Measurements from ENCODE around the gene LGI1.
"Not testable (repeated sequence)": the region's sequence is repeated elsewhere in the genome, so short reads cannot be mapped to it uniquely, and the experiment has no call there.

The LGI1 gene

DNA sequence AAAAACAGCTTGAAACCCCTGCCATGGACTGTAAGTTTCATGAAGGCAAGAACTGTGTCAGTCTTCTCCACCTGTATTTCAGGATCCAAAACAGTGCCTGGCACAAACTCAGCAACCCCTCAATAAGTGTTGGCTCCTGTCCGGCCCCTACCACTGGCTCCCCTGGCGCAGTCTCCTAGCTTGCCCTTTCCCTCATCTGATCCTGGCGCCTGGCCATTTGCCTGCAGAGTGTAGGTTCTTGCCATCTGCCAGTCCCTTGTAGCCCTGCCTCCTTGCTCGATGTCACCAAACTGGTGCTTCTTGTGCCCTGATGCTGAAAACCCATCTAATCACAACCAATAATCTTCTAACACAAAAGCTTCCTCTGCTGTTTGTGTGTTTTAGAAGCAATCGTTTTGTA lies 60.4 kb downstream of the LGI1 start:
- Histone ChIP-seq H3K36me3 (ENCODE audit: control insufficient read depth in 1 of 2, insufficient read depth in 2 of 2, low read length in 2 of 2) (no peaks in the 10 kb centered on the region), H3K4me1 (ENCODE audit: control insufficient read depth in 1 of 2, insufficient read depth in 2 of 2, low read length in 2 of 2) (peaks cover 13 to 18% of the 10 kb centered on the region in 2 donors), H3K9ac (ENCODE audit: low read depth in 1 of 2, low read length in 2 of 2) (no peak overlapping the region), H3K27ac (ENCODE audit: low read depth, low read length) (no peak overlapping the region), H3K4me3 (ENCODE audit: low read depth in 1 of 2, low read length in 2 of 2) (no peak overlapping the region), H3K27me3 (ENCODE audit: control insufficient read depth in 1 of 2, insufficient read depth in 2 of 2, low read length in 2 of 2) (no peaks in the 10 kb centered on the region), H3K9me3 (ENCODE audit: control insufficient read depth in 1 of 2, low read length in 2 of 2) (peaks cover 0 to 3% of the 10 kb centered on the region in 2 donors)

DNA sequence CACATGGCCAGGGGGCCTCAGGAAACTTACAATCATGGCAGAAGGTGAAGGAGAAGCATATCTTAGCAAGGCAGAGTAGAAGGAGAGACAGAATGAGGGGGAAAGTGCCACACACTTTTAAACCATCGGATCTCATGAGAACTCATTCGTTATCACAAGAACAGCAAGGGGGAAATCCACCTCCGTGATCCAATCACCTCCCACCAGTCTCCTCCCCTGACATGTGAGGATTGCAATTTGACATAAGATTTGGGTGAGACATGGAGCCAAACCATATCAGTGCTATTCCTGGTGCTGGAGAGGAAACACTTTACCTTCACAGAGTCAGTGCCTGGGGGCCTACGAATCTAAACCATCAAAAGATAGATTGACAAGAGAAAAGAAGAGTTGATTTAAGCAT lies 61.8 kb downstream of the LGI1 start:
- Histone ChIP-seq H3K4me3 (ENCODE audit: low read depth in 1 of 2, low read length in 2 of 2) (no peak overlapping the region), H3K36me3 (ENCODE audit: control insufficient read depth in 1 of 2, insufficient read depth in 2 of 2, low read length in 2 of 2) (no peaks in the 10 kb centered on the region), H3K9me3 (ENCODE audit: control insufficient read depth in 1 of 2, low read length in 2 of 2) (peaks cover 0 to 3% of the 10 kb centered on the region in 2 donors), H3K9ac (ENCODE audit: low read depth in 1 of 2, low read length in 2 of 2) (no peak overlapping the region), H3K27ac (ENCODE audit: low read depth, low read length) (no peak overlapping the region), H3K27me3 (ENCODE audit: control insufficient read depth in 1 of 2, insufficient read depth in 2 of 2, low read length in 2 of 2) (no peaks in the 10 kb centered on the region), H3K4me1 (ENCODE audit: control insufficient read depth in 1 of 2, insufficient read depth in 2 of 2, low read length in 2 of 2) (peaks cover 7 to 9% of the 10 kb centered on the region in 2 donors)

DNA sequence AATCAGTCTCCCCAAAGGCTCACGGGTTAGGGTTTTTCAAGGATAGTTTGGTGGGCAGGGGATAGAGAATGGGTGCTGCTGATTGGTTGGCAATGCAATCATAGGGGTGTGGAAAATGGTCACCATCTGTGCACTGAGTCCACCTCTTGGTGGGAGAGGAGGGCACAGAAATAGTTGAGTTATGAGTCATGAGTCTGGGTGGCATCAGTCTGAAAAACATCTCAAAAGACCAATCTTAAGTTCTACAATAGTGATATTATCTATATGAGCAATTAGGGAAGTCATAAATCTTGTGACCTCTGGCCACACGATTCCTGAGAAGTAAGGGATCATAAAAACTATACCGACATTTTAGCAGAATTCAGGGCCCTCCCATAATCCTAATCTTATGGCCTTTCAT lies 62.7 kb downstream of the LGI1 start:
- Histone ChIP-seq H3K27ac (ENCODE audit: low read depth, low read length) (no peak overlapping the region), H3K36me3 (ENCODE audit: control insufficient read depth in 1 of 2, insufficient read depth in 2 of 2, low read length in 2 of 2) (no peaks in the 10 kb centered on the region), H3K4me3 (ENCODE audit: low read depth in 1 of 2, low read length in 2 of 2) (no peak overlapping the region), H3K9me3 (ENCODE audit: control insufficient read depth in 1 of 2, low read length in 2 of 2) (peaks cover 0 to 3% of the 10 kb centered on the region in 2 donors), H3K27me3 (ENCODE audit: control insufficient read depth in 1 of 2, insufficient read depth in 2 of 2, low read length in 2 of 2) (no peaks in the 10 kb centered on the region), H3K4me1 (ENCODE audit: control insufficient read depth in 1 of 2, insufficient read depth in 2 of 2, low read length in 2 of 2) (peaks cover 7 to 9% of the 10 kb centered on the region in 2 donors), H3K9ac (ENCODE audit: low read depth in 1 of 2, low read length in 2 of 2) (no peak overlapping the region)

DNA sequence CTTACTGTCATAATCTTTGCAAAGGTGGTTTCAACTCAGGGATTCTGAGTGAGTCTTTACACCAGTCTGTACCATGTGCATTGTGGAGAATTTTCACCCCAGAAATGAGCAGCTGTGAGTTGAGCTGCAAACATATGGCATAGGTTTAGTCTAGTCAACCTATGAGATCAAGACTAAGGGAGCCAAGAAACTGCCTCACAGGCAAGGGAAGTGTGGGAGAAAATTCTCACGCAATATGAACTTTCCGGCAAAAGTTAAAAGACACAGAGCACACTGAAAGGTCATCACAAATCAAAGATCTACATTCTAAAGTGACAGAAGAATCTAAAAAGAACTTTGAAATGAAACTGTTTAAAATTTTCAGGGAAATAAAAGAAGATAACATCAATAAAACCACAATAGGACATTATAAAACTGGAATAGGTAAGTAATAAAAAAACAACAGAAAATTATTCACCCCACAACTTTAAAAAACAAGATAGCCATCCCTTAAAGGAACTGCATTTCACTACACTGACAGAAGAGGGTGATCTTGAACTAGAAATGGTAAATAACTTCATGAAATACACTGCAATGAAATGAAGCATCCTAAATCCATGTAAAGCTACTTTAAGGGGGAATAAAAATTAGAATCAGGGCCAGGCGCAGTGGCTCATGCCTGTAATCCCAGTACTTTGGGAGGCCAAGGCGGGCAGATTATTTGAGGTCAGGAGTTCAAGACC lies 63.5 kb downstream of the LGI1 start:
- H3K9ac ChIP-seq (ENCODE audit: low read depth in 1 of 2, low read length in 2 of 2): no peak overlapping the region
- H3K4me1 ChIP-seq (ENCODE audit: control insufficient read depth in 1 of 2, insufficient read depth in 2 of 2, low read length in 2 of 2): peaks cover 5 to 7% of the 10 kb centered on the region in 2 donors
- H3K36me3 ChIP-seq (ENCODE audit: control insufficient read depth in 1 of 2, insufficient read depth in 2 of 2, low read length in 2 of 2): no peaks in the 10 kb centered on the region
- H3K27me3 ChIP-seq (ENCODE audit: control insufficient read depth in 1 of 2, insufficient read depth in 2 of 2, low read length in 2 of 2): no peaks in the 10 kb centered on the region
- H3K9me3 ChIP-seq (ENCODE audit: control insufficient read depth in 1 of 2, low read length in 2 of 2): peaks cover 0 to 3% of the 10 kb centered on the region in 2 donors
- no peak overlapping the region for H3K27ac ChIP-seq (ENCODE audit: low read depth, low read length)
- H3K4me3 ChIP-seq (ENCODE audit: low read depth in 1 of 2, low read length in 2 of 2): no peak overlapping the region

DNA sequence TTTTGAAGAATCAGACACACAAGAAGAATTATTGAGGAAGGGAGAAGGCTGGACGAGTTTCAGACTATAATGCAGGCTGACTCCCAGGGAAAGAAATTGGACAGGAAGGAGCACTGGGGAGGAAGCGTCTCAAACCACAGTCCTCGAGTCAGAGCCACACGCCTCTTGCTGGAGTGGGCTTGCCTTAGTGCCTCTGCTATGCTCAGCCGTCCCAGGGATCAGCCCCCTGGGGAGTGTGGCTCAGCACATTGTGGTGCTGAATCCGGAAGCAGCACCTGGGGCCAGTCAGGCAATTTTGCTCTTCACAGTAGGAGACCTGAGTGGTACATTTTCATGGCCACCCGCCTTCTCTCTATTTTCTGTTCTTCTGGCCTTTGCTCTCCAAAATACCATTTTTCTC lies 68.6 kb downstream of the LGI1 start:
- no peaks in the 10 kb centered on the region for H3K9me3 ChIP-seq (ENCODE audit: control insufficient read depth in 1 of 2, low read length in 2 of 2)
- H3K27me3 ChIP-seq (ENCODE audit: control insufficient read depth in 1 of 2, insufficient read depth in 2 of 2, low read length in 2 of 2): no peaks in the 10 kb centered on the region
- no peak overlapping the region for H3K27ac ChIP-seq (ENCODE audit: low read depth, low read length)
- no peak overlapping the region for H3K4me3 ChIP-seq (ENCODE audit: low read depth in 1 of 2, low read length in 2 of 2)
- H3K9ac ChIP-seq (ENCODE audit: low read depth in 1 of 2, low read length in 2 of 2): no peak overlapping the region
- H3K4me1 ChIP-seq (ENCODE audit: control insufficient read depth in 1 of 2, insufficient read depth in 2 of 2, low read length in 2 of 2): no peaks in the 10 kb centered on the region
- no peaks in the 10 kb centered on the region for H3K36me3 ChIP-seq (ENCODE audit: control insufficient read depth in 1 of 2, insufficient read depth in 2 of 2, low read length in 2 of 2)

DNA sequence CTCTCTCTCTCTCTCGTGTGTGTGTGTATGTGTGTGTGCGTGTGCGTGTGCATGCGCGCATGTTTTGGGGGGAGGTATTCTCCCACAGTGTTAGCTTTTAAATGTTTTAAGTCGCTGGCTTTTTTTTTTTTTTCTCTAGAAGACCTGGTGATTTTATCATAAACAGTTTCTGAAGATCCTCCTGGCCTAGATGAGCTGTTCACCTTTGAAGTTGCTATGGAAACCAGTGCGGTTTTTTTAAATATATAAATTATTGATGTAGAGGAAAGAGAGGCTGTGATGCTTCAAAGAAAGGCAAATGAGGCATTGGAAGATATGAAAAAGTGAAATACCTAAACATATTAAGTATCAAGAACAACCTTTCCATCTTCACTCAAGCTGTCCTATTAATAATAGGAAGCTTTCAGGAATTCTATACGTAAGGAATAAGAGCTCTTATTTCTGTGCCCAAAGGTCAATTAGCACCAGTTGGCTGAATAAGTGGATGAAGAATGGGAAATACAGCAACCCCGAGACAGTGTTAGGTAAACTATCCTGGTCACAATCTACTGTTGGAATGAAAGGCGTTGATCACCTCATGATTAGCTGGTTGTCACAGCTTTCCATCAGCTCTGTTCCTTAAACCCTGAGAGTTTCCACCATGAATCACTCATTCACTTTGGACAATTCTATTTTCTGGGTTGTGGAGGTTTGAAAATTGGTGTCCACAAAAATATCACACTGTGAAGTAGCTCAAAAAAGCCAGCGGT lies 69.5 kb downstream of the LGI1 start:
- H3K27ac ChIP-seq (ENCODE audit: low read depth, low read length): no peak overlapping the region
- no peaks in the 10 kb centered on the region for H3K9me3 ChIP-seq (ENCODE audit: control insufficient read depth in 1 of 2, low read length in 2 of 2)
- H3K4me1 ChIP-seq (ENCODE audit: control insufficient read depth in 1 of 2, insufficient read depth in 2 of 2, low read length in 2 of 2): no peaks in the 10 kb centered on the region
- no peaks in the 10 kb centered on the region for H3K36me3 ChIP-seq (ENCODE audit: control insufficient read depth in 1 of 2, insufficient read depth in 2 of 2, low read length in 2 of 2)
- H3K9ac ChIP-seq (ENCODE audit: low read depth in 1 of 2, low read length in 2 of 2): no peak overlapping the region
- H3K4me3 ChIP-seq (ENCODE audit: low read depth in 1 of 2, low read length in 2 of 2): no peak overlapping the region
- no peaks in the 10 kb centered on the region for H3K27me3 ChIP-seq (ENCODE audit: control insufficient read depth in 1 of 2, insufficient read depth in 2 of 2, low read length in 2 of 2)

DNA sequence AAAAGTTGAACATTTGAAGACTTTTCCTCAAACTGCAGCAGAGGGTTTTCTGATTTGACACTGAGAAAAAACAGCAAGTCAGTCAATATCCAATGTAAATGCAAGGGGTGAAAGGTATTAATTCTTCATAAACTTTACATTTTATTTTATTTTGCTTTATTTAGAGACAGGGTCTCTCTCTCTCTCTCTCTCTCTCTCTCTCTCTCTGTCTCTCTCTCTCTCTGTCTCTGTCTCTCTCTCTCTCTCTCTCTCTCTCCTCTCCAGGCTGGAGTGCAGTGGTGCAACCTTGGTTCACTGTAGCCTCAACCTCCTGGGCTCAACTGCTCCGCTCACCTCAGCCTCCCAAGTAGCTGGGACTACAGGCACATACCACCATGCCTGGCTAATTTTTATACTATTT lies 73.3 kb downstream of the LGI1 start:
- not testable (repeated sequence) for H3K9ac ChIP-seq (ENCODE audit: low read depth in 1 of 2, low read length in 2 of 2); H3K27me3 ChIP-seq (ENCODE audit: control insufficient read depth in 1 of 2, insufficient read depth in 2 of 2, low read length in 2 of 2); H3K27ac ChIP-seq (ENCODE audit: low read depth, low read length); H3K9me3 ChIP-seq (ENCODE audit: control insufficient read depth in 1 of 2, low read length in 2 of 2); H3K4me1 ChIP-seq (ENCODE audit: control insufficient read depth in 1 of 2, insufficient read depth in 2 of 2, low read length in 2 of 2); H3K4me3 ChIP-seq (ENCODE audit: low read depth in 1 of 2, low read length in 2 of 2); H3K36me3 ChIP-seq (ENCODE audit: control insufficient read depth in 1 of 2, insufficient read depth in 2 of 2, low read length in 2 of 2)

DNA sequence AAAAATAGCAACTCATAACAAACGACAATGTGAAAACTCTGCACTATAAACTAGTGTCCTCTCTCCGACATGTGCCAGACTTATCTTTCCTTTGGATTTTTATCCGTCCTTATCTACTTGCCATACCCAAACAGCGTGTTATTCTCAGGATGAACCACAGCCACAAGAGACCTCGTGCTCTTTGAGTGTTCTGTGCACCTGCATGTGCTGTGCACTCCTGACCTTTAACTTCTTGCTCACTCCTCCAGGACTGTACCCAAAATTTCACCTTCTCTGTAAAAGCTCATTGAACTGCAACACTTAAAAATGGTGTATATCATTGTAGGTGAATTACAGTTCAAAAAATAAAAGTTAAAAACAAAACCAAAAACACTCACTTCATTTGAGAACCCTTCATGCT lies 78.0 kb downstream of the LGI1 start:
- H3K36me3 ChIP-seq (ENCODE audit: control insufficient read depth in 1 of 2, insufficient read depth in 2 of 2, low read length in 2 of 2): no peaks in the 10 kb centered on the region
- H3K9ac ChIP-seq (ENCODE audit: low read depth in 1 of 2, low read length in 2 of 2): no peak overlapping the region
- no peaks in the 10 kb centered on the region for H3K27me3 ChIP-seq (ENCODE audit: control insufficient read depth in 1 of 2, insufficient read depth in 2 of 2, low read length in 2 of 2)
- H3K4me3 ChIP-seq (ENCODE audit: low read depth in 1 of 2, low read length in 2 of 2): no peak overlapping the region
- H3K4me1 ChIP-seq (ENCODE audit: control insufficient read depth in 1 of 2, insufficient read depth in 2 of 2, low read length in 2 of 2): peaks cover 23 to 35% of the 10 kb centered on the region in 2 donors
- peaks cover 8% of the 10 kb centered on the region in 2 donors for H3K9me3 ChIP-seq (ENCODE audit: control insufficient read depth in 1 of 2, low read length in 2 of 2)
- no peak overlapping the region for H3K27ac ChIP-seq (ENCODE audit: low read depth, low read length)

DNA sequence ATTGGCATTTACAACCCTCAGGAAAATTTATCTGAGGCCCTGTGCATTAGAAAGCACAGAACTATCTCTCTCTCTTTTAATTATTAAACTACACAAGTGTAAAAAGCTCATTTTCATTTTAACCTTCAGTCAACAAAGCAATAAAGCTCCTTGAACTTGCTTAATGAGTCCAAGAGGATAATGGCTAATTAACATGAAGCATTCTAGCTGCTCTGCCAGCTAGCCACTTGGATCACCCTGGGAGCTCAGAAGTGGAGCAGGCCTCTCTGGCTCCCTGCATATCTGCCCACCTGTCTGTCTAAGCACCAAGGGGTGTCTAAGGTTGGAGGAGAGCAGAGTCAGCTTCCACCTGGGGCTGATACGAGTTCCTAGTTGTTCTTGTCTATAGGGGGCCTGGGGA lies 80.1 kb downstream of the LGI1 start:
- Histone ChIP-seq H3K27ac (ENCODE audit: low read depth, low read length) (no peak overlapping the region), H3K9ac (ENCODE audit: low read depth in 1 of 2, low read length in 2 of 2) (no peak overlapping the region), H3K4me1 (ENCODE audit: control insufficient read depth in 1 of 2, insufficient read depth in 2 of 2, low read length in 2 of 2) (peaks cover 23 to 35% of the 10 kb centered on the region in 2 donors), H3K4me3 (ENCODE audit: low read depth in 1 of 2, low read length in 2 of 2) (no peak overlapping the region), H3K9me3 (ENCODE audit: control insufficient read depth in 1 of 2, low read length in 2 of 2) (peaks cover 8% of the 10 kb centered on the region in 2 donors), H3K36me3 (ENCODE audit: control insufficient read depth in 1 of 2, insufficient read depth in 2 of 2, low read length in 2 of 2) (no peaks in the 10 kb centered on the region), H3K27me3 (ENCODE audit: control insufficient read depth in 1 of 2, insufficient read depth in 2 of 2, low read length in 2 of 2) (no peaks in the 10 kb centered on the region)

DNA sequence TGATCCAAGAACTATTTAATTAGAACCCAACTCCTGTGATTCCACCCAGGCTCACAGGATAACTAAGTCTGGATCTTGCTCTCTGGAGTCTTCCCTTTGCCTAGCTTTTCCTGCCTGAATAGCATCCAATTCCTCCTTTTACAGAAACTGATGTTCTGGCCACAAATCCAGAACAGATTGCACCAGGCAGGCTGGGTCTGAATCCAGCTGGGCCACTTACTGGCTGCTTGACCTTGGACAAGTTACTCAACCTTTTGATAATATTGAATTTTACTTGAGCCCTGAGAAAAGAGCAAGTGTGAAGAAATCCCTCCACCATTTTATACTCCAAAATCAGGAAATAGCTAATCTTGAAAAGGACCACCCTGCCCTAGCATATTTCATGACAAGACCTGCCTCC lies 80.5 kb downstream of the LGI1 start:
- H3K27me3 ChIP-seq (ENCODE audit: control insufficient read depth in 1 of 2, insufficient read depth in 2 of 2, low read length in 2 of 2): no peaks in the 10 kb centered on the region
- no peaks in the 10 kb centered on the region for H3K36me3 ChIP-seq (ENCODE audit: control insufficient read depth in 1 of 2, insufficient read depth in 2 of 2, low read length in 2 of 2)

More for the DNA sequence above, 80.5 kb downstream of the LGI1 start:
- Histone ChIP-seq H3K9ac (ENCODE audit: low read depth in 1 of 2, low read length in 2 of 2) (no peak overlapping the region), H3K27ac (ENCODE audit: low read depth, low read length) (no peak overlapping the region), H3K4me3 (ENCODE audit: low read depth in 1 of 2, low read length in 2 of 2) (no peak overlapping the region), H3K9me3 (ENCODE audit: control insufficient read depth in 1 of 2, low read length in 2 of 2) (peaks cover 5 to 6% of the 10 kb centered on the region in 2 donors), H3K4me1 (ENCODE audit: control insufficient read depth in 1 of 2, insufficient read depth in 2 of 2, low read length in 2 of 2) (peaks cover 23 to 35% of the 10 kb centered on the region in 2 donors)

Data from duodenal mucosa (tissue), 2 donors.